Measurements from ENCODE around the gene GP5. TPM values are rescaled to one million over a fixed set of nuclear protein-coding genes. Genes with fewer than 3 reads are reported as not detected.

Gene GP5
- total and polyA plus RNA-seq, 2 of the 13 experiments (the other 11 are each of a cell fraction or from before 2014, with no cell fraction given): not detected

GRCh38 chr3:194395778-194396538 lies 3.1 kb downstream of the GP5 start (continued):
- TF ChIP-seq YEATS4 (CRISPR knock-in tag; IDR thresholded peaks at IDR 0.05; ENCODE audit: borderline replicate concordance) (no peak), ZNF333 (CRISPR knock-in tag; IDR thresholded peaks at IDR 0.05; ENCODE audit: borderline replicate concordance) (no peak), TRAFD1 (CRISPR knock-in tag; IDR thresholded peaks at IDR 0.05; ENCODE audit: borderline replicate concordance) (no peak), TAF1 (CRISPR knock-in tag; IDR thresholded peaks at IDR 0.05) (no peak), ZFP82 (CRISPR knock-in tag; IDR thresholded peaks at IDR 0.05; ENCODE audit: borderline replicate concordance) (no peak), HOXA3 (CRISPR knock-in tag; IDR thresholded peaks at IDR 0.05) (no peak), IKZF1 (IDR thresholded peaks at IDR 0.05) (no peak), ETS1 (CRISPR knock-in tag; IDR thresholded peaks at IDR 0.05) (no peak), NFATC3 (CRISPR knock-in tag; IDR thresholded peaks at IDR 0.05) (no peak), TRIM24 (CRISPR knock-in tag; IDR thresholded peaks at IDR 0.05) (no peak), UBTF (CRISPR knock-in tag; IDR thresholded peaks at IDR 0.05) (peak; percentile 53; the same call in 1 of the 2 replicates), ZNF292 (CRISPR knock-in tag; IDR thresholded peaks at IDR 0.05; ENCODE audit: borderline replicate concordance, low read depth) (peak; percentile 66; the same call in 1 of the 2 replicates), PCBP1 (IDR thresholded peaks at IDR 0.05; ENCODE audit: borderline replicate concordance, low read depth, low read length) (no peak), ARHGAP35 (CRISPR knock-in tag; IDR thresholded peaks at IDR 0.05; ENCODE audit: borderline replicate concordance) (no peak), ZNF746 (CRISPR knock-in tag; IDR thresholded peaks at IDR 0.05) (peak; percentile 50; the same call in 1 of the 2 replicates), PHF21A (CRISPR knock-in tag; IDR thresholded peaks at IDR 0.05) (no peak), SAP130 (CRISPR knock-in tag; IDR thresholded peaks at IDR 0.05; ENCODE audit: low read depth) (peak; percentile 64), ARID5B (CRISPR knock-in tag; IDR thresholded peaks at IDR 0.05) (no peak)
